Measurements from ENCODE around the gene CDHR1. TPM values are rescaled to one million over a fixed set of nuclear protein-coding genes. Genes with fewer than 3 reads are reported as not detected.
A peak's percentile ranks its signal among the peaks of the same experiment; 100 is the strongest.

Gene CDHR1
- total RNA-seq, 1 experiment from 2014 or later: not detected

- Mint-ChIP-seq H3K27me3 (ENCODE audit: insufficient read depth, unreplicated experiment) (peaks cover 46% of the 10 kb centered on the region), H3K9me3 (ENCODE audit: unreplicated experiment) (no peaks in the 10 kb centered on the region), H3K27ac (ENCODE audit: low read depth, unreplicated experiment) (no peak overlapping the region), H3K4me3 (ENCODE audit: unreplicated experiment) (no peak overlapping the region), H3K4me1 (ENCODE audit: insufficient read depth, unreplicated experiment) (no peaks in the 10 kb centered on the region), H3K36me3 (ENCODE audit: insufficient read depth, unreplicated experiment) (no peaks in the 10 kb centered on the region)
- no peak for DNase-seq (ENCODE audit: unreplicated experiment)
- intact Hi-C loops (cut with micrococcal nuclease): loop anchor here (1.0 to 10.0 kb wide), 3 partner anchors 44 to 150 kb away; no protein-coding TSS in a partner anchor
- ChIA-PET POLR2A (interaction anchor here (1.3 kb wide), 1 partner anchor 55 kb away, joined by 3 read pairs; no protein-coding TSS in a partner anchor), CTCF (interaction anchor here (0.7 to 9.2 kb wide), 19 partner anchors 8 to 362 kb away, joined by 3 to 210 read pairs (median 7); partner anchors contain the start of genes GHITM and GPR15LG)
- no TSS peak for BruUV-seq (replicated peaks)
- TF ChIP-seq, protein P1, sequence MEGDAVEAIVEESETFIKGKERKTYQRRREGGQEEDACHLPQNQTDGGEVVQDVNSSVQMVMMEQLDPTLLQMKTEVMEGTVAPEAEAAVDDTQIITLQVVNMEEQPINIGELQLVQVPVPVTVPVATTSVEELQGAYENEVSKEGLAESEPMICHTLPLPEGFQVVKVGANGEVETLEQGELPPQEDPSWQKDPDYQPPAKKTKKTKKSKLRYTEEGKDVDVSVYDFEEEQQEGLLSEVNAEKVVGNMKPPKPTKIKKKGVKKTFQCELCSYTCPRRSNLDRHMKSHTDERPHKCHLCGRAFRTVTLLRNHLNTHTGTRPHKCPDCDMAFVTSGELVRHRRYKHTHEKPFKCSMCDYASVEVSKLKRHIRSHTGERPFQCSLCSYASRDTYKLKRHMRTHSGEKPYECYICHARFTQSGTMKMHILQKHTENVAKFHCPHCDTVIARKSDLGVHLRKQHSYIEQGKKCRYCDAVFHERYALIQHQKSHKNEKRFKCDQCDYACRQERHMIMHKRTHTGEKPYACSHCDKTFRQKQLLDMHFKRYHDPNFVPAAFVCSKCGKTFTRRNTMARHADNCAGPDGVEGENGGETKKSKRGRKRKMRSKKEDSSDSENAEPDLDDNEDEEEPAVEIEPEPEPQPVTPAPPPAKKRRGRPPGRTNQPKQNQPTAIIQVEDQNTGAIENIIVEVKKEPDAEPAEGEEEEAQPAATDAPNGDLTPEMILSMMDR (IDR thresholded peaks at IDR 0.05; ENCODE audit: unreplicated experiment): no peak
Measured at GRCh38 chr10:84204610-84205009, 10.3 kb downstream of the CDHR1 start.

GRCh38 chr10:84205049-84205852 lies 10.9 kb downstream of the CDHR1 start:
- CTCF ChIA-PET: interaction anchor here (0.6 to 9.2 kb wide), 31 partner anchors 8 to 1751 kb away, joined by 3 to 210 read pairs (median 4); partner anchors contain the start of genes GHITM and GPR15LG
- TF ChIP-seq, protein P1 (IDR thresholded peaks at IDR 0.05; ENCODE audit: unreplicated experiment): peak; percentile 80

DNA sequence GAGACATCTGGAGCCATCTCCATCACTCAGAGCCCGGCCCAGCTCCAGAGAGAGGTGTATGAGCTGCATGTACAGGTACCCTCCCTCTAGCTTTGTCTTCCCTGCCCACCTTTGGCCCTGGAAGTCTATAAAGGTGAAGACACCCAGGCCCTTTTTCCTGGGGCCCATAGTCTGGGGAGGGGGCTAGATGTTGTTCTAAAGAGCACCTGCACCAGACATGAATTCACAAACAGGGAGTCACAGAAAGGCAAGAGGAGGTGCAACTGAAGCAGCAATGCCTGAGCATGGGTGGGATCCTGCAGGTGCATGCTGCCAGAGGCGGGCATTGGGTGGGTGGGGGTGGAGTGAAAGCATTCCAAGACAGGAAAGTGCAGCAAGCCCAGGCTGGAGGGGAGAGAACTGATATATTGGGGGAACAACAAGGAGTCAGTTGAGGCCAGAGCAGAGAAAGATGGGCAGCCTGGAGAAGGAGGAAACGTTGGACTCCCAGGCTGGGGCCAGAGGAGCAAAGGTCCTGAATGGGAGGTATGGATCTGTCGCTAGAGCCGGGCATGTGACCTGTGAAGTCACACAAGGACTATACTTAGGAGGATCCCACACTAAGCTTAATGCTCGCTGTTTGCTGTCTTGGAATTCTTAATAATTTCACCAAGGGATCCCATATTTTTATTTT lies 11.7 kb downstream of the CDHR1 start:
- ChIA-PET POLR2A (interaction anchor here (1.0 kb wide), 1 partner anchor 45 kb away, joined by 3 read pairs; no protein-coding TSS in a partner anchor), CTCF (interaction anchor here (0.6 to 9.2 kb wide), 21 partner anchors 9 to 1751 kb away, joined by 3 to 210 read pairs (median 5); partner anchors contain the start of gene GHITM)
- H3K9me3 Mint-ChIP-seq (ENCODE audit: unreplicated experiment): no peaks in the 10 kb centered on the region
- no peaks in the 10 kb centered on the region for H3K4me1 Mint-ChIP-seq (ENCODE audit: insufficient read depth, unreplicated experiment)
- no peak for DNase-seq (ENCODE audit: unreplicated experiment)
- no peak overlapping the region for H3K4me3 Mint-ChIP-seq (ENCODE audit: unreplicated experiment)
- H3K36me3 Mint-ChIP-seq (ENCODE audit: insufficient read depth, unreplicated experiment): no peaks in the 10 kb centered on the region
- H3K27me3 Mint-ChIP-seq (ENCODE audit: insufficient read depth, unreplicated experiment): peaks cover 38% of the 10 kb centered on the region
- intact Hi-C loops (cut with micrococcal nuclease): loop anchor here (1.0 to 10.0 kb wide), 3 partner anchors 46 to 151 kb away; no protein-coding TSS in a partner anchor
- no TSS peak for BruUV-seq (replicated peaks)
- TF ChIP-seq, protein P1 (IDR thresholded peaks at IDR 0.05; ENCODE audit: unreplicated experiment): no peak
- no peak overlapping the region for H3K27ac Mint-ChIP-seq (ENCODE audit: low read depth, unreplicated experiment)

More at GRCh38 chr10:84205049-84205852, 10.9 kb downstream of the CDHR1 start:
- intact Hi-C loops (cut with micrococcal nuclease): loop anchor here (1.0 to 10.0 kb wide), 3 partner anchors 45 to 150 kb away; no protein-coding TSS in a partner anchor
- Mint-ChIP-seq H3K27ac (ENCODE audit: low read depth, unreplicated experiment) (no peak overlapping the region), H3K4me1 (ENCODE audit: insufficient read depth, unreplicated experiment) (no peaks in the 10 kb centered on the region), H3K9me3 (ENCODE audit: unreplicated experiment) (no peaks in the 10 kb centered on the region), H3K27me3 (ENCODE audit: insufficient read depth, unreplicated experiment) (peaks cover 43% of the 10 kb centered on the region), H3K36me3 (ENCODE audit: insufficient read depth, unreplicated experiment) (no peaks in the 10 kb centered on the region), H3K4me3 (ENCODE audit: unreplicated experiment) (no peak overlapping the region)
- POLR2A ChIA-PET: interaction anchor here (1.0 to 1.3 kb wide), 2 partner anchors 45 to 56 kb away, joined by 3 read pairs; no protein-coding TSS in a partner anchor
- no TSS peak for BruUV-seq (replicated peaks)
- peak; percentile 67 for DNase-seq (ENCODE audit: unreplicated experiment)

All from MCF 10A (cell line).